Endothelial cell (in vitro differentiated cells): ENCODE data around the gene RUNX3. TPM values are rescaled to one million over a fixed set of nuclear protein-coding genes. Genes with fewer than 3 reads are reported as not detected.
"Not testable (repeated sequence)": the region's sequence is repeated elsewhere in the genome, so short reads cannot be mapped to it uniquely, and the experiment has no call there.

Experiments used
- DNase-seq: peaks from one replicate; pipeline ENCODE4 v3.0.0; 2021; ENCODE audit warnings: low spot score
- H3K27ac Mint-ChIP-seq: one replicate; pipeline ENCODE4 v1.8.0; 2021; ENCODE audit warnings: mixed read lengths, inconsistent platforms; ENCODE audit not compliant: unreplicated experiment
- H3K27me3 Mint-ChIP-seq: one replicate; pipeline ENCODE4 v1.8.0; 2021; ENCODE audit warnings: mild to moderate bottlenecking, moderate library complexity, mixed read lengths, inconsistent platforms; ENCODE audit not compliant: unreplicated experiment
- H3K36me3 Mint-ChIP-seq: one replicate; pipeline ENCODE4 v1.8.0; 2021; ENCODE audit warnings: mild to moderate bottlenecking, low read depth, mixed read lengths, inconsistent platforms; ENCODE audit not compliant: unreplicated experiment
- H3K4me1 Mint-ChIP-seq: one replicate; pipeline ENCODE4 v1.8.0; 2021; ENCODE audit warnings: mild to moderate bottlenecking, mixed read lengths, inconsistent platforms; ENCODE audit not compliant: unreplicated experiment
- H3K4me3 Mint-ChIP-seq: one replicate; pipeline ENCODE4 v1.8.0; 2021; ENCODE audit warnings: mild to moderate bottlenecking, mixed read lengths, inconsistent platforms; ENCODE audit not compliant: unreplicated experiment
- H3K9me3 Mint-ChIP-seq: one replicate; pipeline ENCODE4 v1.8.0; 2021; ENCODE audit warnings: mixed read lengths, inconsistent platforms; ENCODE audit not compliant: unreplicated experiment
- CTCF ChIP-seq: fragments of 200-600 bp; sonication (generic); IDR thresholded peaks from one replicate; pipeline ENCODE4 v1.5.0; 2021; ENCODE audit warnings: antibody characterized with exemption; ENCODE audit not compliant: unreplicated experiment
- total RNA-seq: library from RNA; stranded (reverse); fragmentation: NEBNext Ultra II Directional; extraction: Animal tissue kit (Norgen Biotek cat#: 25700); gene quantifications from one replicate; pipeline ENCODE4 v1.2.1, GENCODE V29; 2021; ENCODE audit not compliant: unreplicated experiment

The RUNX3 gene
- total RNA-seq, 1 donor from 2014 or later, result 1.8 TPM

GRCh38 chr1:24908591-24909259, 21.4 kb downstream of the RUNX3 start:
- no peak overlapping the region for H3K4me3 Mint-ChIP-seq
- peaks cover 8% of the 10 kb centered on the region for H3K27me3 Mint-ChIP-seq
- peaks cover 13% of the 10 kb centered on the region for H3K36me3 Mint-ChIP-seq
- no peak for TF ChIP-seq CTCF
- peaks cover 6% of the 10 kb centered on the region for H3K4me1 Mint-ChIP-seq
- DNase-seq, result no peak
- H3K27ac Mint-ChIP-seq, result no peak overlapping the region
- no peaks in the 10 kb centered on the region for H3K9me3 Mint-ChIP-seq

- not testable (repeated sequence) for H3K9me3 Mint-ChIP-seq, H3K4me3 Mint-ChIP-seq, DNase-seq, H3K4me1 Mint-ChIP-seq, H3K27ac Mint-ChIP-seq, H3K27me3 Mint-ChIP-seq
- H3K36me3 Mint-ChIP-seq, result peaks cover 13% of the 10 kb centered on the region
These were observed 22.3 kb downstream of the RUNX3 start for GRCh38 chr1:24907587-24908294.

- TF ChIP-seq CTCF, result no peak
- Mint-ChIP-seq H3K27ac (no peak overlapping the region), H3K4me3 (no peak overlapping the region), H3K4me1 (peaks cover 6% of the 10 kb centered on the region), H3K27me3 (peaks cover 8% of the 10 kb centered on the region), H3K9me3 (no peaks in the 10 kb centered on the region), H3K36me3 (peaks cover 13% of the 10 kb centered on the region)
- DNase-seq, result no peak
These were observed 23.2 kb downstream of the RUNX3 start for GRCh38 chr1:24906760-24907490.

GRCh38 chr1:24905979-24906720, 23.9 kb downstream of the RUNX3 start:
- no peak overlapping the region for H3K4me3 Mint-ChIP-seq
- H3K27me3 Mint-ChIP-seq, result peaks cover 8% of the 10 kb centered on the region
- H3K9me3 Mint-ChIP-seq, result no peaks in the 10 kb centered on the region
- no peak for DNase-seq
- H3K36me3 Mint-ChIP-seq, result peaks cover 13% of the 10 kb centered on the region
- H3K27ac Mint-ChIP-seq, result no peak overlapping the region
- no peak for TF ChIP-seq CTCF
- peaks cover 6% of the 10 kb centered on the region for H3K4me1 Mint-ChIP-seq

GRCh38 chr1:24905355-24905978, 24.6 kb downstream of the RUNX3 start:
- Mint-ChIP-seq H3K27me3 (peaks cover 8% of the 10 kb centered on the region), H3K4me3 (no peak overlapping the region), H3K27ac (no peak overlapping the region), H3K4me1 (peaks cover 6% of the 10 kb centered on the region), H3K36me3 (peaks cover 9% of the 10 kb centered on the region), H3K9me3 (no peaks in the 10 kb centered on the region)
- no peak for DNase-seq
- TF ChIP-seq CTCF, result no peak
